ENCODE data around the gene ARVCF. TPM values are rescaled to one million over a fixed set of nuclear protein-coding genes. Genes with fewer than 3 reads are reported as not detected.

Gene ARVCF
- total and polyA plus RNA-seq, 9 of the 15 experiments (the other 6 are each of a cell fraction or from before 2014, with no cell fraction given): 0.03 to 97.4 (median 15.6) TPM

DNA sequence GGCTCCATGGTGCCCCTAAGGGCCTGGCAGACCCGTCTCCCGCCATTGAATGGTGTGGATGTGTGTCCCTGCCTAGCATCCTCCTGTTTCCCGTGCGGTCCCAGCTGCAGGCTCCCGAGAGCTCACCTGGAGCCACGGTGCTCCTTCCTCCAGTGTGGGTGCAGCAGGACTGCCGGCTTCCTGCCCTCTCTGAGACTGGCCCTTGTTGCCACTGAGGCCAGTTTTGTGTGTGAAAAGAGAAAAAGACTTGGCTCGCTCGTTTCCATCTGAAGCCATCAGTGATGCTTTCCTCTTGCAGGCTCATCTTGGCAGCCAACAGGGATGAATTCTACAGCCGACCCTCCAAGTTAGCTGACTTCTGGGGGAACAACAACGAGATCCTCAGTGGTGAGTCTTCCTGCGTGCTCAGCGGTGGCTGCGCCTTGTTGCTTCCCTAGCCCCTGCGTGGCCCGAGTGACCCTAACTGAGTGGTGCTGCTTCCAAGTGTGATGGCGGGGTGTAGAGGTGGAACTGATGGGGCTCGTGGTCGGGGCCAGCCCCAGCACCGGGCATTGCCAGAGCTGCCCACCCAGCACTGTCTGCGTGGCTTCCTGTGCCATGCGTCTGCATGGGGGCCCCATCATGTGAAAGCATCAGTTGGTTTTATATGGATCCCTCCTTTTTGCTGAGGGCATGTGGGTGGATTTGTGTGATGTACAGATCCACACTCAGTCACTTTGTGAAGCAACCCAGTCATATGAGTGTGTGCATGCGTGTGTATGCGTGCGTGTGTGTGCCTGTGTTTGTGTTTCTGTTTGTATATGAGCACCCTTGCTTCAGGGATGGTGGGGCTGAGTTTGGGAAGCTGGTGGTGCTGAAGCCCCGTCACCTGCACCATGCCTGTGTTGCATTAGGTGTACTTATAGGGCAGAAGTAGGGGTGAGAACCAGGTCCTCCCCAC is 26.7 kb upstream of the ARVCF start (continued):
- TF ChIP-seq IRF2 (CRISPR knock-in tag; IDR thresholded peaks at IDR 0.05): peak; percentile 93
- no peak for TF ChIP-seq JUN (IDR thresholded peaks at IDR 0.05; ENCODE audit: borderline replicate concordance, low read depth, low read length)
- TF ChIP-seq JUN (CRISPR knock-in tag; IDR thresholded peaks at IDR 0.05; ENCODE audit: borderline replicate concordance): 0 out of 2 replicates have a peak, but pooled peaks have one; percentile 26
- no peak for TF ChIP-seq MAFG (tag; conservative IDR thresholded peaks at IDR 0.05)
- no peak for TF ChIP-seq ZC3H11A (IDR thresholded peaks at IDR 0.05; ENCODE audit: low read depth, low read length)
- no peak for TF ChIP-seq ELF4 (CRISPR knock-in tag; IDR thresholded peaks at IDR 0.05)
- TF ChIP-seq SAFB (IDR thresholded peaks at IDR 0.05; ENCODE audit: borderline replicate concordance, low read depth, low read length): no peak
- TF ChIP-seq MAZ (CRISPR knock-in tag; conservative IDR thresholded peaks at IDR 0.05 in 1 of 2, IDR thresholded peaks at IDR 0.05 in 1 of 2): 0 out of 4 replicates have a peak, but pooled peaks of 1 of the 2 experiments have one; percentile 24
- no peak for TF ChIP-seq EP400 (IDR thresholded peaks at IDR 0.05)
- TF ChIP-seq, protein P1, sequence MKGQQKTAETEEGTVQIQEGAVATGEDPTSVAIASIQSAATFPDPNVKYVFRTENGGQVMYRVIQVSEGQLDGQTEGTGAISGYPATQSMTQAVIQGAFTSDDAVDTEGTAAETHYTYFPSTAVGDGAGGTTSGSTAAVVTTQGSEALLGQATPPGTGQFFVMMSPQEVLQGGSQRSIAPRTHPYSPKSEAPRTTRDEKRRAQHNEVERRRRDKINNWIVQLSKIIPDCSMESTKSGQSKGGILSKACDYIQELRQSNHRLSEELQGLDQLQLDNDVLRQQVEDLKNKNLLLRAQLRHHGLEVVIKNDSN (CRISPR knock-in tag; IDR thresholded peaks at IDR 0.05): peak; percentile 55
- TF ChIP-seq ZNF436 (CRISPR knock-in tag; IDR thresholded peaks at IDR 0.05): peak; percentile 58; the same call in 1 of the 2 replicates
- TF ChIP-seq MECOM (CRISPR knock-in tag; IDR thresholded peaks at IDR 0.05): no peak
- 0 out of 2 replicates have a peak, but pooled peaks have one; percentile 32 for TF ChIP-seq PHB (CRISPR knock-in tag; IDR thresholded peaks at IDR 0.05)
- no peak for TF ChIP-seq PKNOX1 (IDR thresholded peaks at IDR 0.05)
- TF ChIP-seq RBFOX2 (IDR thresholded peaks at IDR 0.05; ENCODE audit: low read depth, low read length): no peak
- no peak for TF ChIP-seq NR4A1 (CRISPR knock-in tag; IDR thresholded peaks at IDR 0.05)
- no peak for TF ChIP-seq NR4A1 (tag; IDR thresholded peaks at IDR 0.05)
- no peak for TF ChIP-seq RBM34 (IDR thresholded peaks at IDR 0.05; ENCODE audit: borderline replicate concordance, insufficient read depth, low read length)
- TF ChIP-seq ADNP (tag; IDR thresholded peaks at IDR 0.05): no peak
- TF ChIP-seq, protein P2, sequence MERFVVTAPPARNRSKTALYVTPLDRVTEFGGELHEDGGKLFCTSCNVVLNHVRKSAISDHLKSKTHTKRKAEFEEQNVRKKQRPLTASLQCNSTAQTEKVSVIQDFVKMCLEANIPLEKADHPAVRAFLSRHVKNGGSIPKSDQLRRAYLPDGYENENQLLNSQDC (CRISPR knock-in tag; IDR thresholded peaks at IDR 0.05): no peak
- TF ChIP-seq, protein P3, sequence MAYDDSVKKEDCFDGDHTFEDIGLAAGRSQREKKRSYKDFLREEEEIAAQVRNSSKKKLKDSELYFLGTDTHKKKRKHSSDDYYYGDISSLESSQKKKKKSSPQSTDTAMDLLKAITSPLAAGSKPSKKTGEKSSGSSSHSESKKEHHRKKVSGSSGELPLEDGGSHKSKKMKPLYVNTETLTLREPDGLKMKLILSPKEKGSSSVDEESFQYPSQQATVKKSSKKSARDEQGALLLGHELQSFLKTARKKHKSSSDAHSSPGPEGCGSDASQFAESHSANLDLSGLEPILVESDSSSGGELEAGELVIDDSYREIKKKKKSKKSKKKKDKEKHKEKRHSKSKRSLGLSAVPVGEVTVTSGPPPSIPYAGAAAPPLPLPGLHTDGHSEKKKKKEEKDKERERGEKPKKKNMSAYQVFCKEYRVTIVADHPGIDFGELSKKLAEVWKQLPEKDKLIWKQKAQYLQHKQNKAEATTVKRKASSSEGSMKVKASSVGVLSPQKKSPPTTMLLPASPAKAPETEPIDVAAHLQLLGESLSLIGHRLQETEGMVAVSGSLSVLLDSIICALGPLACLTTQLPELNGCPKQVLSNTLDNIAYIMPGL (CRISPR knock-in tag; IDR thresholded peaks at IDR 0.05): 0 out of 2 replicates have a peak, but pooled peaks have one; percentile 34
- no peak for TF ChIP-seq SMAD2 (IDR thresholded peaks at IDR 0.05; ENCODE audit: low read depth, low read length)
- TF ChIP-seq POLR2AphosphoS2 (IDR thresholded peaks at IDR 0.05; ENCODE audit: low read length): peak; percentile 57; the same call in 1 of the 2 replicates

Measured in K562 (cell line).